ENCODE results near the gene ANKFN1.
"Not testable (repeated sequence)": the region's sequence is repeated elsewhere in the genome, so short reads cannot be mapped to it uniquely, and the experiment has no call there.

Gene ANKFN1

GRCh38 chr17:56393156-56393555 lies 239.9 kb downstream of the ANKFN1 start:
- no peak for DNase-seq (ENCODE audit: low read depth)
- TF ChIP-seq CTCF (conservative IDR thresholded peaks at IDR 0.05; ENCODE audit: low read length): no peak
- H3K4me3 ChIP-seq (ENCODE audit: low read length): no peak overlapping the region

GRCh38 chr17:56395787-56396186 lies 242.5 kb downstream of the ANKFN1 start:
- DNase-seq (ENCODE audit: low read depth): no peak
- H3K4me3 ChIP-seq (ENCODE audit: low read length): no peak overlapping the region
- no peak for TF ChIP-seq CTCF (conservative IDR thresholded peaks at IDR 0.05; ENCODE audit: low read length)

- no peak for TF ChIP-seq CTCF (conservative IDR thresholded peaks at IDR 0.05; ENCODE audit: low read length)
Observed at GRCh38 chr17:56407086-56407485, 253.8 kb downstream of the ANKFN1 start.

GRCh38 chr17:56412356-56412755 lies 259.1 kb downstream of the ANKFN1 start:
- not testable (repeated sequence) for H3K4me3 ChIP-seq (ENCODE audit: low read length); DNase-seq (ENCODE audit: low read depth)

More at GRCh38 chr17:56407086-56407485, 253.8 kb downstream of the ANKFN1 start:
- no peak for DNase-seq (ENCODE audit: low read depth)
- H3K4me3 ChIP-seq (ENCODE audit: low read length): no peak overlapping the region

GRCh38 chr17:56416682-56417351 lies 263.5 kb downstream of the ANKFN1 start:
- DNase-seq (ENCODE audit: low read depth): no peak
- no peak for TF ChIP-seq CTCF (conservative IDR thresholded peaks at IDR 0.05; ENCODE audit: low read length)
- H3K4me3 ChIP-seq (ENCODE audit: low read length): no peak overlapping the region

GRCh38 chr17:56424005-56424404 lies 270.7 kb downstream of the ANKFN1 start:
- no peak for TF ChIP-seq CTCF (conservative IDR thresholded peaks at IDR 0.05; ENCODE audit: low read length)
- no peak overlapping the region for H3K4me3 ChIP-seq (ENCODE audit: low read length)
- no peak for DNase-seq (ENCODE audit: low read depth)

GRCh38 chr17:56424543-56425044 lies 271.3 kb downstream of the ANKFN1 start:
- no peak overlapping the region for H3K4me3 ChIP-seq (ENCODE audit: low read length)
- no peak for TF ChIP-seq CTCF (conservative IDR thresholded peaks at IDR 0.05; ENCODE audit: low read length)
- no peak for DNase-seq (ENCODE audit: low read depth)
